CD4-positive, alpha-beta T cell treated with Interleukin-15 for 4 hours (primary cell): ENCODE results near the gene KCNMA1.

ENCODE experiments used
- DNase-seq: peaks from one replicate; pipeline ENCODE4 v3.0.0-alpha.2; 2020; ENCODE audit warnings: low spot score

KCNMA1 gene

DNA sequence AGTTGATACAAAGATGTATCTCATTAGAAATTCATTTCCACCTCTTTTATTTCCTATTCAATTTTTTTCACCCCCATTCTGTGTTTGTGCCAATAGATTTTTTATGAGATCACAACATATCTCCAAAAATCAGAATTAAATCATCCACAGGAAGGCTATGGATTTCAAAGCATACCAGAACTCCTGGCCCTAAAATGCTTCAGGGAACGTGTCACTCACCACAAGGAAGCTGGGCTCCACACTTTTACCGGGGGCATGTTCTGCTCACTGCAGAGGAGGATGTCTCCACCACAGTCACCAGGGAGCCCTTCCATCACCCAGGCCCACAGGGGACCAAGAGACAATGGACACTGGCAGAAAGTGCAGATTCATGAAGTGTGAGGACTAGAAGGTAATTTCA, 456.8 kb downstream of the KCNMA1 start:
- DNase-seq: no peak

DNA sequence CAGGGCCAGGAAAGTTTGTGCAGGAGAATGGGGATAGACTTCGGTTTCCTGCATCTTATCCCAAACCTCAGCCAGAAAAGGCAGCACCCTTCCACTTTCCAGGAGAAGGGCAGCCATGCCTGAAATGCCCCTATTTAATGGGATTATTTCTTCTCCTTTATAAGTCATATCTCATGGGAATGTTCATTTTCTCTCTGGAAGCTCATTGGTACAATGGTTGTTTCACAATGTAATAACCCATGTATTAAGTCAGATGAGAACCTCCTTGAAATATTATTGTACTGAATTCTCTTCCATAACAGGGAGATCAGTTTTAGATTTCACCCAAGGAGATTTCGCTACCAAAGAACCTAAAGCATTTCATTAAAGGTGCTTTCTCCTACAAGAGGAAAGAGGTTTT, 457.5 kb downstream of the KCNMA1 start:
- DNase-seq: no peak

DNA sequence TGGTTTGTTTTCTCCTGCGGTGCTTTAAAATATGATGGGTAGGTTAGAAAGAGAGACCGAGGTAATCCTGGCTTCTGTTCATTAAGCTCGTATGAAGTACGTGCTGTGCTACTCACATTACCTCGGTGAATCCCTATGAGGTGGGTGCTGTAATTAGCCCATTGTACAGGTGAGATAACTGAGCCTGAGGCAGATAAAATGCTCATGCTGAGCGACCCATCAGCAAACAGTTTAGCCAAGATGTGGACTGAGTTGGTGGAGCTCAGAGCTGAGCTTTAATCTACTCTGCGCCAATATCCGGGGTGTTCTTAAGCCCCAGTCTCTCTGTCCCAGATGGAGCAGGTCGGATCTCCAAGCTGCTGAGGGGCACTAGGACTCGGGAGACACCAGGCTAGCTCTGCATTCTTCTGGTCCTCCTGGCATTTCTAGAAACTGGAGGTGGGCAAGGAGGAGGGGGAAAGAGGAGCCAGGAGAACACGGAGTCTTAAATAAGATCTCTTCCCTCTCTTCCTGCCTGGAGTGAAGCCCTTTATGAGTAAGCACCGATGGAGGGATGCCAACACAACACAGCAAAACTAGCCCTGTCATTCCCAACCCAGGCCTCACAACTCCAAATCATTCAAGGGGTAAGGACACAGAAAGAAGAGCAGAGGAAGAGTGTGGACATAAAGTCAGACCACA, 458.5 kb downstream of the KCNMA1 start:
- no peak for DNase-seq

DNA sequence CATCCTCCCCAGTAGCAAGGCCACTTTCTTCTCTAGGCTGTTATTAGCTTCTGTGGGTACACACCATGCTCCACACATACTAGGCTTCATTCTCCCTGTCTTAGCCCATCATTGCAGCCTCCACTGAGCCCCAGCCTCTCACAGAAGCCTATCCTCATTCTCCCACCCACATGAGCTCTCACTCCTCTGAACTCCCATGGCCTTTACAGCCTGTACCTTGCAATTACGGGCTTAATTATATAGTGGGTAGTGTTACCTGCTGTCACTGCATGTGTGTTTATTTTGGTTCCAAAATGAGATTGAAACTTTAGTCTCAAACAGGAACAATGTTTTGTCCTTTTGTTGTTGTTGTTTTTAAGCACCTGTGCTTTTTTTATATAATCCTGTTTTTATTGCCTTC, 460.0 kb downstream of the KCNMA1 start:
- DNase-seq: no peak

DNA sequence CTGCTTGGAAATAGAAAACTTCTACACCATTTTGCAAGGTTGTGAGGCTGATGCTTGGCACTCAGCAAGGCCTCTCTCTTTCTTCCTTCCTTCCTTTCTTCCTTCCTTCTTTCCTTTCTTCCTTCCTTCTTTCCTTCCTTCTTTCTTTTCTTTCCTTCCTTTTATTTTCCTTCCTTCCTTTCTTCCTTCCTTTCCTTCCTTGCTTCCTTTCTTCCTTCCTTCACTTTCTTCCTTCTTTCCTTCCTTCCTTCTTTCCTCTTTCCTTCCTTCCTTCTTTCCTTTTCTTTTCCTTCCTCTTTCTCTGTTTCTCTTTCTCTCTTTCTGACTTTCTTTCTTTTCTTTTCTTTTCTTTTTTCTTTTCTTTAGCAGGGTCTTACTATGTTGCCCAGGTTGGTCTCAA, 460.4 kb downstream of the KCNMA1 start:
- DNase-seq: no peak

DNA sequence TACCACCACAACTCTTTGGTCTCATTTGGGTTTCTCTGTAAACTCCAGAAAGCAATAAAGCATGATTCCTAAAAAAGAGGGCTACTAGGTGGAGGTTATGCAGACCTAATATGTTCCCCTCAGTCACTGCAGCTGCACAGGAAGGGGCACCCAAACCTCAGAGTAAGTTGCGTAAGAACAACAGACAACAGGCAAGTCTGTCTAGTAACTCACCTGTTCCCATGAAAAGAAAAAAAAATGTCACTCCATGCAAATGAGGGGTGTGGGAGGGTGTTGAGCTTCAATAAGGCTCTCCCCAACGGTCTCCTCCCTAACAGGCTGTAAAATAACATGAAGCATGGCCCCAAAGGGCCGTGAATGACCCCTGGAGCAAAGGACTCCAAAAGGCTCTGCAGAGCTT, 461.4 kb downstream of the KCNMA1 start:
- DNase-seq: no peak

DNA sequence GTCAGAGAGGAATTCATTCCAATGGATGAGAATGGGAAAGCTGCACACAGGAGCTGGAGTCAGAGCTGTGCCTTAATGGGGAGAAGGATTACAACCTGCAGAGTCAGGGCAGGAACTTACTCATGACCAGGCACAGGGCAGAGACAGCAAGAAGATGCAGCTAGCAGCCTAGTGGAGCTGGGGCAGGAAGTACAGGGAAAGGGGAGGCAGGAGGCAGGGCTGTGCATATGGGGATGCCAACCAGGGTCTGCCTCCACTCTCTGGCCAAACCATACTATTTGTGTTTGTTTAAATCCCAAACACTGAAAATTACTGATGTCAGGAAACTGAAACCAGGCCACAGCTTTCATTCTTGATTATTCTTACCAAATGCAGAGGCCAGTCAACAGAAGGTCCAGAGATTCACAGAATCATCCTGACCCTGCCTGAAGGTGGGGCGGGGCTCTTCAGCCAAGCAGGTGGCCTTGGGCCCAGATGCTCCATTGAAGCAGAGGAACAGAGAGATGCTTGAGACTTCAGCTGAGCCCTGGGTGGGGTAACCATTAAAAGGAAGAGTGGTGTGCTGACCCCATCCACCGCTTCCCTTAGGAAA, 461.9 kb downstream of the KCNMA1 start:
- no peak for DNase-seq

DNA sequence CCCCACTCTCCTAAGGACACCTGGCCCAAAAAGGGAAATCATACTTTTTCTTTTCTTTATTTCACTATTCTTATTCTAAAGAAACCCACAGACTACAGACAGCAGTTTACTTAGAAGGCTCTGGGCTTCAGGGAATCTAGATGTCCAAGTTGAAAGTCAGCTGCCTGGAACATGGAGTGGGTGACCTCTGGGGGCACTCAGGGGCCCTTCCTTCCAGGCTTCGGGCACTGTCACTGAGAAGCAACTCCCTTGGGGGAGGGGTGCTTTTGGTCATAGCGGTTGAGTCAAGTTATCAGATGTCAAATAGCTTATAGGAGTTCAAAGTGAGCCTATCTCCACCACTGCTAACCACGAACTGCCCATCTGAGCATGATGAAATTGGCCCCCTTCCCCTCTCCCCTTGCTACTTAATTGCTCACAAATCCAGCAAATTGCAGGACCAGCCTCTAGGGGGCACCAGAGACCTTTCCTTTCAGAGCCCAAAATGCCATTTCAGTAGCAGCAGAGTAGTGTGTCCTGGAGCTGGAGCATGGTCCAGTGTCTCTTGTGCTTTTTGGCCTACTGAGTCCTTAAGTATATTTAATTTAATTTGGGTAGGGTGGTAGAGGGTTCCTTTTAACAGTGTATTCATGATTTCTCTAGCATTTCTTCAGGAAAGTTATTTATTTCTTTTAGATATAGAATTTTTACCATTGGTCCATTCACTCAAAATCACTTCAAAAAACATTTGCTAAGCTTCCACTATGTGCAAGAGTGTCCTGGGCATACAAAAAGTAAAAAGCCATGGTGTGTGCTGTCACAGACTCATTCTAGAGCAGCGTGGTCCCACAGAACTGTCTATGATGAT, 463.8 kb downstream of the KCNMA1 start:
- DNase-seq: peak; percentile 59

DNA sequence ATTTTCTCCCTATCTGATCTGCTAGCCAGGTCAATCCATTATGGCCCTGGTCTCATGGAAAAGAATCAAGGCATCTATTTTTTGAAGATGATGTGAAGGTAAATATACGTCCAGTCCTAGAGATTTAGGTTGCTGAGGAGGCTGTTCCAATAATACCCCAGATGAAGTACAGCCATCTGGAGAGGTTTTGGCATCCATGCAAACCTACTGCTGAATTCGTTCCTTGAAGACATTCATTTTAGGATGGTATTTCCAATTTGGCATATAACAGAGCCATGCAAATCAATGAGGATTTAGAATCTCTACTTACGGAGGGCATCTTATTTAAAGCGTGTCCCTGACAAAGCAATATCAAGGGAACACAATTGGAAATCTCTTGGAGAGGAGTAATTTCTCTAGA, 465.5 kb downstream of the KCNMA1 start:
- DNase-seq: no peak

DNA sequence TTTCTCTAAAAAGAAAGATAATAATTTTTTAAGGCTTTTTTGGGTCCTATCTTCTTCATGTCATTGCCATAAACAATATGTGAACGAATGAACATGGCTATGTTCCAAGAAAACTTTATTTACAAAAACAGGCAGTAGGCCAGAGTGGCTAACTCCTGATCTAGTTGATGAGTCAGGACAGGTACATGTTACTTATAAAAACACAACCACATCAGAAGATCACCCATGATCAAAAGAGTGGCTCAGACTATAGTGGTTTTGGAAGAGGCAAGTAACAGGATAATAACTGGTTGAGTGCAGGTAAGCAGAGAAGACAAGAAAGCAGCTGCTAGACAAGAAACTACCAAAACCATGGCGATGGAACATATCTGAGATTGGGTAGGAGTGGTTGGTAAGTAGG, 468.7 kb downstream of the KCNMA1 start:
- no peak for DNase-seq

DNA sequence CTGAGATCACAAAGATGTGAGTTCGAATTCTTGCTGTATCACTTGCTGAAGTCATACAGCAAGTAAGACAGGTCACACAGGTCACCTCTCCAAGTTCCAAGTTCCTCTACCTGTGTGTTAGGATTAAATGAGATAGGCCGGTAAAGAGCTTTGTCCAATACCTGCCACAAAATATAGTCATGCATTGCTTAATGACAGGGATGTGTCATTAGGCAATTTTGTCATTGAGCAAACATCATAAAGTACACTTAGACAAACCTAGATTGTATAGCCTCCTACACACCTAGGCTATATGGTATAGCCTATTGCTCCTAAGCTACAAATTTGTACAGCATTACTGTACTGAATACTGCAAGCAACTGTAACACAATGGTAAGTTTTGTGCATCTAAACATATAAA, 469.4 kb downstream of the KCNMA1 start:
- no peak for DNase-seq

DNA sequence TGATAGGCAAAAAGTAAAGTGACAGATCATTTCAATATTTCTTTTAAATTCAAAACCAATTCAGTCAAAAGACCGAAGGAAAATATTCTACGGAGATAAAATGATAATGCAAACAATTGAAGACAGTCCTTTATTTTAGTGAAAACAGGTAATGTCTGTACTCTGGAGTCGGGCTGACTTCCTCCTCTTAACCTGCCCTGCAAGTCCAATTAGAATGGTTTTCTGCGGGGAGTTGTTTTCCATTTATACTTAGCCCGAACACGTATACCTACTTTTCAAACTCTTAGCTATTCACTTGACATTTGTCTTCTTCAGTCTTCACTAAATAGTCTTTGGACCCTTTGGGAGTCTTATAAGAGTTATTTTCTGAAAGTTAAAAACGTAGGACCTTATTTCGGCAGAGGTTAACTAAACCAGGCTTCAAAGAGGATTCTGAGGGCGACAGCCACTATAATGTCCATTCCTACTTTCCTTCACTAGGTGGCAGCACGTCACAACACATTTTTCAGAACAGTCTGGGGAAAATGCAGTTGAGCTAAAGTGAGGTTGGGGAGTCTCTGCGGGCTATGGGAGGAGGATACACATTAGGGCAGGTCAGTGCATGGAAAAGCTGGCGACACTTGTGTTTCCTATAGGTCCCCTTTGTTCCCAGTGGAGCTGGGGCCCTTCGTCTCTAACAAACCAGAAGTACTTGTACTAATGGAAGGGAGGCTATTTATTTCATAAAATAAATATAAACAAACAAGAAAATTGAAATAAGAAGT, 472.0 kb downstream of the KCNMA1 start:
- peak; percentile 39 for DNase-seq

DNA sequence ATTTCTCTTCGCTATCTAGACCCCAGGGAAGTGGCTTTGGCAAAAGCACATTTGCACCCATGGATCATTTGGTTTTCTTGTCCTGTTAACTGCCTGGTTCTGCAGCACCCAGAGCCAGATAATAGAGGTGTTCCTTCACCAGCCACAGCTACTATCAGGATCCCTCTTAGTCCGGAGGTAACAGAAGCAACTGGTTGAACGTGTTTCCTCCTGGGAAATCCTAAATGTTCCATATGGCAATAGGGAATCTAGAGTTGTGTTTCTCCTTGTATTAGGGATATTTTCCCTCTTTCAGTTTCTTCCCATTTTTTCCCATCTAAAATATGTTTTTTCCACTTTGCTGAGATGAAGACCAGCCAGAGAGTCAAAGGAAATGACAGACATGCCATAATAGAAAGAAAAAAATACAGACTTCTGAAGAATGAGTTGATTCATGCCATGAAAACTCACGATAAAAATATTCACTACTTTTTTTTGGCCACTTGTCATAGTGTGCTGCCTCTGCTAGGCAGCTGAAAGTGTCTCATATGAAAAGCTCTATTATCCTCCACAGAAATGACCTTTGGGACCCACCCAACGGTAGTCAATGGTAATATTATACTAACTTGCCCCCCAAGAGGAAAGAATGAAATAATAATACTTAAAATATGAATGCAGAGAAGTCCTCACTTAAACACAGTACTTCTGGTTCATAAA, 472.8 kb downstream of the KCNMA1 start:
- no peak for DNase-seq

DNA sequence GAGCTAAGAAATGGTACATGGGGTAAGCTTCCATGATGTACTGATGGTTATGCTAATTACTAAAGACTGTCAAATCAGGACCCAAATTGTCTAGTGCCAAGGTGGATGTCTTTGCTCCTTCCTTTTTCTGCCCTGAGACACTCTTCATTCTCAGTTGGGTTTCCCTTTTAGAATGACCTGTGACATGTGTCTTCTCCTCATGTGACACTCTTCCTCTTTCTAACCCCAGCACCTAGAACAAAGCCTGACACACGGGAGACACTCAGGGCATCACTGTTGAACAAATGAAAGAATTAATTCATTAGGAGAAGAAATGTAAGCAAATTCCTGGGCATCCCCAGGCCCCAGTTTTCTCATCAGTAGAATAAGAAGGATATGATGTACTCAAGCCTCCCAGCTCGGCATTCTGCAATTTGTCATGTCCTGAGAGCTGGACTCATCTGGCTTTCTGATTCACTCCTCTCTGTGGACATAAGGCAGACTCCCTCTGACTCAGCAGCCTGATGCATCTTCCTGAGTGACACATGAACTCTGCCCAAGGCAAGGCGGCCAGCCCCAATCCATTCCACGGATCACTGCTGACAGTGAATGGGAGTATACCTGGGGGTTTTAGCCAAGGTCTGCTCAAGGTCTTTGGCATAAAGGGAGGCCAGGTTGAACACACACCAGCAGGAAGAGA, 473.8 kb downstream of the KCNMA1 start:
- no peak for DNase-seq

DNA sequence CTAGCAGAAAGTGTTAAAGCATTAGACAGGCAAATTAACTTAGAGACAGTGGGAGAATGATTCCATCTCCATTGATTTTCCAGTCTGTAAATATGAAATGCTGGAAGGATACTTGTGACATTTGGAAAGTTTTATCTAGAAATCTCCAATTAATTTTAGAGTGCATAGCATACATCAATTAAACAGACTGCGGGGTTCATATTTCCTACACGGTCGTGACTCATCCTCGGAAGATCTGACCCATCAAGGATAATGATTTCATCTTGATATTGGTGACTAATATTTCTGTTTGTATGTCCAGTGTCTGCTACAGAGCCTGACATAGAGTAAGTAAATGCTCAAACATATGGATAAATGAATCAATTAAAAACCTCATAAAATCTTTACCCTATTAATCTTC, 474.9 kb downstream of the KCNMA1 start:
- no peak for DNase-seq

DNA sequence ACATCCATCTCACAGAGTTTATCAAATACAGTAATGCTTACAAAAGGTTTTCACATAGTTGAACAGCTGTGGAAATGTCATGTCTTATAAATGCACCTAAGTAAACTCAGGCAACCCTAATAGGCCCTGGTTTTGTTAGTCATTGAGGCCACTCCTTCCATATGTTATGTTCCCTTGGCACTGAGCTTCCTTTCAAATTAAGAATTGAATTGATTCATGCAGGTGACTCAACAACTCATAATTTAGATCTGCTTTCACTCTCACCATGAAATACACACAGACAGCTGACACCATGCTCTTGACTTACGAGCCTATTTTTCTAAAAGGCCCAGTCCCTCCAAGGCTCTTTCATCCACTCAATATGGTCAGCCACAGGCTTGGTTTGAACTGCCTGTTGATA, 476.9 kb downstream of the KCNMA1 start:
- DNase-seq: no peak

DNA sequence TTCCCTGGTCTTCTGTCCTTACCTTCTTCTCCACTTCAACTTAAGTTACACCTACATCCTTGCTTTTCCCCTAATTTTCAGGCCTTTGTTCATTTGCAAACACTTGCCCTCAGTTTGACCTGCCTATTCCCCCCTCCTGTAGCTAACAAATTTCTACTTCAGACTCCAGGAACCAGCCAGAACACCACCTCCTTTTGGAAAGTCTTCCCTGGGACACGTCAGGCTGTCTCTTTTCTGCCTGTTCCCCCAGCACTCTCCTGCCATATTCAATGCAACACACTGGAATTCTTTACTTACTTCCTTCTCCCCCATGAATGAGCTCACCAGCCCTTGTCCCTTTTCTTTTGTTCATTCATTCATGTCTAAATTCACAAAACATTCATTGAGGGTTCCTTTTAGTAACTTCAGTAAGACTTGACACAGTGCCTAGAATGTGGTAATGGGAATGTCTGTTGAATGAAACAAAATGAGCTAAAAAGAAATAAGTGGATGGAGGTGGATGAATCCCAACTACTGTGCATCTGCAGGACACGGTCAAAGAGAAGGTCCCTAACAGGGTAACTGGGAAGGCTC, 478.0 kb downstream of the KCNMA1 start:
- DNase-seq: no peak

DNA sequence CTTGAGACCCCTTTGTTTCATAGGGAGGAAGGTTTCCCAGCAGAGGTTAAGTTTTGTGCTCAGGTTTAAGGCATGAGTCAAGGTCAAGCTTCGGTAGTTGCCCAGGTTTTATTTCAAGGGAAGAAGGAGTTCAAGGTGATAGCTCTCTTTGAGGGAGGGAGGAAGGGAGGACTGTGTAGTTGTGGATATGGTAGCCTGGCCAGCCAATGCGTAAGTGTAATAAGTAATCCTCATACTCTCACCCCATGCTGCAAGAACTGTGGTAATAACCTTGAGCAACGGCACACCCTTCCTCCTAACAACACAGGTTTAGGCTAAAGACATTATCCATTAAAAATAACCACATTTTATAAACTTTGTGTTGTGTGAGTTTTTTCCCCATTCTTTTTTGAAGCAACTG, 478.9 kb downstream of the KCNMA1 start:
- no peak for DNase-seq

DNA sequence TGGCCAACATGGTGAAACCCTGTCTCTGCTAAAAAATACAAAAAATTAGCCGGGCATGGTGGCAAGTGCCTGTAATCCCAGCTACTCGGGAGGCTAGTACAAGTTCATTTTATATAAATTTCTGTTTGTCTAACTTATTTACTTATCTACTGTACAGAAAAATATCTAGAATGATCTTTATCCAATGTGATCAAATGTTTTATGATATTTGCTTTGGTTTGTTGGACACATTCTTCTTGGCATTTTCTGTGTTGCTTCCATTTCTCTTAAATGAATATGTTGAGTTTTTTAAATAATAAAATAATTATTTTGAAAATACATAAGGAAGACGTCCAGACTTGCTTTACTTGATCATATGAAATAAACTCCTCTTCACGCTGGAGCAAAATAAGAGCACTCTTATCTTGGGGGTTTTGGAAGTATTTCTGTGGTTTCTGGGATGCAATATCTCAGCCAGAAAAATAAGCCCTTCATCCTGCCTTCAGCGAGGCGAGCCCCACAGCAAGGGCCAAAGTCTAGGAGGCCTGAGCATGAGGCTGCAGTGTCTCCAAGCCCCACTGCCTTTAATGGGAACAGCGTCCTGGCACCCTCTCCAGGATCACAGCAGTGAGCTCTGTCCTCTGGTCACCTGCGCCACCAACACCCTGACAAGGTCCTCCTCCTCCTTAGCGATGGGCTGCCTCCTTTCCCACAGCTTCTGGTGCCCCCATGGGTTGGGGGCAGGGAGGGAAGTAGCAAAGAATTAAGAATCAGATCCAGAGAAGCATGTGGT, 480.2 kb downstream of the KCNMA1 start:
- DNase-seq: no peak

DNA sequence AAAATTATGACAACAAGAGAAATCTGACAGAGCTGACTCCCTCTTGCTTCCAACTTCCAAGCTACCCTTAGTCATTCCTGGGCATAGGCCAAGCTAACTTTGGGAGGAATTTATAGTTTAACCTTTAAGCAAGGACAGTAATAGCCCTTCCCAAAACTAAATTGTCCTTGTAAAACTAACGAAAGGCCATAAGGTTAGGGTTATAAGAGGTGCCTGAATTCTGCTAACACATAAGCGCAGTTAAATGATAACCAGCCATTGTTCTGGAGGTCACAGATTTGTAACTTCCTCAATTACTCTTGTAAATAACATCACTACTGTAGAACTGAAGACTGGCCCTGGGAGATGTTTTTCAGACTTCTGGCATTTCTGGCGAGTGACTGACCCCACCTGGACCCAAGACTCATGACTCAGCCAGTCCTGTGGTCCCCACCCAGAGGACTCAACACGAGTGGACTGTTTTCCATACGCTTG, 481.2 kb downstream of the KCNMA1 start:
- no peak for DNase-seq
